T-cell (primary cell): Measurements from ENCODE around the gene JAZF1. TPM values are rescaled to one million over a fixed set of nuclear protein-coding genes. Genes with fewer than 3 reads are reported as not detected.

Source experiments
- ATAC-seq, 4 experiments: fragments of 200-7000 bp in 3 of 4; fragments of 150-1000 bp in 1 of 4; cut with Tn5 transposase; replicated peaks in 1 of 4; 1 replicate in 3 of 4; 2 replicates in 1 of 4; pipeline ENCODE4 v1.10.0; 2021; ENCODE audit warnings: moderate library complexity in 3 of 4, mild to moderate bottlenecking in 2 of 4, moderate number of reproducible peaks in 1 of 4
- CTCF ChIA-PET, 2 donors: fragments of 300-600 bp; sonication (Branson Sonifier 250); formaldehyde crosslinking; loops; one replicate each; lab custom pipeline; 2022; ENCODE audit warnings: antibody characterized with exemption in 2 of 2; lab: Charles Lee
- POLR2A ChIA-PET, 2 donors: fragments of 300-600 bp; sonication (Branson Sonifier 250); formaldehyde crosslinking; loops; one replicate each; lab custom pipeline; 2022; ENCODE audit warnings: antibody characterized with exemption in 2 of 2; lab: Charles Lee
- DNase-seq, 35 experiments: peaks; one replicate each; pipeline versions ENCODE4 v3.0.0 to v3.0.0-alpha.2; 2013 to 2023
- H3K27ac ChIP-seq: one replicate; pipeline ENCODE4 v1.5.1; 2013; ENCODE audit warnings: low read length
- H3K27me3 ChIP-seq, 2 experiments: replicated peaks in 1 of 2; 1 replicate in 1 of 2; 2 replicates in 1 of 2; pipeline versions ENCODE4 v1.6.1 to v1.7.0; 2013; ENCODE audit warnings: low read length in 1 of 2, mixed read lengths in 1 of 2; ENCODE audit not compliant: control insufficient read depth in 2 of 2, insufficient read depth in 2 of 2; ENCODE audit errors: extremely low read depth in 1 of 2
- H3K36me3 ChIP-seq, 2 donors: 1 replicate in 1 of 2; 2 replicates in 1 of 2; pipeline versions ENCODE4 v1.6.1 to v1.7.0; 2013; ENCODE audit warnings: low read length in 1 of 2; ENCODE audit not compliant: control insufficient read depth in 2 of 2, insufficient read depth in 1 of 2; ENCODE audit errors: extremely low read depth in 1 of 2
- H3K4me1 ChIP-seq, 2 experiments: 1 replicate in 1 of 2; 2 replicates in 1 of 2; pipeline versions ENCODE4 v1.6.1 to v1.7.0; 2013; ENCODE audit warnings: low read length in 2 of 2, mixed read lengths in 1 of 2; ENCODE audit not compliant: insufficient read depth in 2 of 2, control insufficient read depth in 1 of 2; ENCODE audit errors: extremely low read depth in 1 of 2
- H3K4me3 ChIP-seq, 2 donors: 1 replicate in 1 of 2; 2 replicates in 1 of 2; pipeline versions ENCODE4 v1.5.1 to v1.7.0; 2013; ENCODE audit warnings: mild to moderate bottlenecking in 2 of 2, low read length in 1 of 2, moderate library complexity in 1 of 2; ENCODE audit not compliant: control insufficient read depth in 1 of 2; ENCODE audit errors: extremely low read depth in 1 of 2
- H3K9me3 ChIP-seq: 2 replicates; pipeline ENCODE4 v1.7.0; 2013
- H3K27ac Mint-ChIP-seq, 2 donors: one replicate each; pipeline ENCODE4 v1.8.0; 2020 to 2021; ENCODE audit warnings: mild to moderate bottlenecking in 2 of 2, mixed read lengths in 2 of 2
- H3K27me3 Mint-ChIP-seq, 2 donors: one replicate each; pipeline ENCODE4 v1.8.0; 2021 to 2022; ENCODE audit warnings: mixed read lengths in 2 of 2
- H3K36me3 Mint-ChIP-seq: one replicate; pipeline ENCODE4 v1.8.0; 2021; ENCODE audit warnings: mixed read lengths
- H3K4me1 Mint-ChIP-seq, 3 donors: one replicate each; pipeline ENCODE4 v1.8.0; 2020 to 2022; ENCODE audit warnings: mixed read lengths in 3 of 3, mild to moderate bottlenecking in 1 of 3
- H3K4me3 Mint-ChIP-seq, 3 donors: one replicate each; pipeline ENCODE4 v1.8.0; 2020 to 2022; ENCODE audit warnings: mild to moderate bottlenecking in 3 of 3, mixed read lengths in 3 of 3, moderate library complexity in 3 of 3
- H3K9me3 Mint-ChIP-seq, 3 donors: one replicate each; pipeline ENCODE4 v1.8.0; 2020 to 2022; ENCODE audit warnings: mixed read lengths in 3 of 3
- WGBS: methylation state at CpG from one replicate; pipeline ENCODE4 v1.1.5; 2013; ENCODE audit warnings: missing lambda C conversion rate; ENCODE audit not compliant: insufficient coverage; 5-methylcytosine and 5-hydroxymethylcytosine counted together
- total RNA-seq, 35 experiments: library from RNA in 6 of 35; stranded (reverse) in 6 of 35; fragments of 120-200 nt in 1 of 35; gene quantifications; one replicate each; pipeline versions ENCODE4 v1.2.1 to v1.2.4 and lab custom pipeline; 2013 to 2026

JAZF1 gene
- total RNA-seq, 5 donors from 2014 or later (not counting 1 experiment from before 2014, with no cell fraction given) = 9.6 to 22.1 (median 15.9) TPM

GRCh38 chr7:28055161-28055544 is 125.4 kb downstream of the JAZF1 start:
- Mint-ChIP-seq H3K9me3 (no peaks in the 10 kb centered on the region), H3K4me3 (no peak overlapping the region), H3K27ac (no peak overlapping the region), H3K4me1 (peaks cover 14 to 25% (median 19%) of the 10 kb centered on the region in 3 donors), H3K36me3 (peaks cover 9% of the 10 kb centered on the region), H3K27me3 (no peaks in the 10 kb centered on the region)
- H3K4me3 ChIP-seq = no peak overlapping the region
- ChIA-PET POLR2A (interaction anchor here (0.5 to 0.6 kb wide), 2 partner anchors 878 to 1198 kb away, joined by 4 read pairs; no protein-coding TSS in a partner anchor), CTCF (no interaction called here)
- H3K27me3 ChIP-seq = no peaks in the 10 kb centered on the region
- WGBS = 90% methylated on average over 1 of the region's 3 CpGs
- peaks cover 0 to 3% of the 10 kb centered on the region in 2 experiments for H3K4me1 ChIP-seq
- no peak overlapping the region for H3K27ac ChIP-seq
- no peak for ATAC-seq
- H3K36me3 ChIP-seq = no peaks in the 10 kb centered on the region
- no peak for DNase-seq
- H3K9me3 ChIP-seq = no peaks in the 10 kb centered on the region

GRCh38 chr7:28054531-28055160 is 125.9 kb downstream of the JAZF1 start:
- no peaks in the 10 kb centered on the region for H3K27me3 Mint-ChIP-seq

GRCh38 chr7:28052933-28053332 is 127.7 kb downstream of the JAZF1 start:
- peaks cover 0 to 3% of the 10 kb centered on the region in 2 experiments for H3K4me1 ChIP-seq
- ChIA-PET CTCF (no interaction called here), POLR2A (no interaction called here)
- peaks cover 14 to 25% (median 19%) of the 10 kb centered on the region in 3 donors for H3K4me1 Mint-ChIP-seq
- no peaks in the 10 kb centered on the region for H3K27me3 ChIP-seq
- ATAC-seq = no peak
- no peaks in the 10 kb centered on the region for H3K9me3 Mint-ChIP-seq
- no peaks in the 10 kb centered on the region for H3K27me3 Mint-ChIP-seq
- H3K36me3 Mint-ChIP-seq = peaks cover 13% of the 10 kb centered on the region
- no peak for DNase-seq
- H3K27ac Mint-ChIP-seq = no peak overlapping the region
- H3K9me3 ChIP-seq = no peaks in the 10 kb centered on the region
- H3K4me3 ChIP-seq = no peak overlapping the region
- H3K4me3 Mint-ChIP-seq = no peak overlapping the region
- WGBS = no CpG with 5 or more reads among the region's 3 CpGs
- no peak overlapping the region for H3K27ac ChIP-seq
- no peaks in the 10 kb centered on the region for H3K36me3 ChIP-seq

More at GRCh38 chr7:28054531-28055160, 125.9 kb downstream of the JAZF1 start:
- Histone ChIP-seq H3K4me1 (peaks cover 0 to 3% of the 10 kb centered on the region in 2 experiments), H3K27ac (no peak overlapping the region), H3K4me3 (no peak overlapping the region), H3K36me3 (no peaks in the 10 kb centered on the region), H3K27me3 (no peaks in the 10 kb centered on the region), H3K9me3 (no peaks in the 10 kb centered on the region)
- POLR2A ChIA-PET = no interaction called here
- DNase-seq = peak in 7 of 35 experiments; percentile 0 to 24 (median 6)
- 0% methylated on average over 1 of the region's 10 CpGs for WGBS
- peak overlapping the region in 1 of 3 donors; percentile 29 for H3K4me3 Mint-ChIP-seq
- CTCF ChIA-PET = no interaction called here
- H3K4me1 Mint-ChIP-seq = peaks cover 14 to 25% (median 19%) of the 10 kb centered on the region in 3 donors
- peak overlapping the region; percentile 56 to 75 for H3K27ac Mint-ChIP-seq
- ATAC-seq = peak; percentile 37 to 85 (median 61)
- H3K9me3 Mint-ChIP-seq = no peaks in the 10 kb centered on the region
- peaks cover 9% of the 10 kb centered on the region for H3K36me3 Mint-ChIP-seq

- Histone ChIP-seq H3K36me3 (no peaks in the 10 kb centered on the region), H3K9me3 (no peaks in the 10 kb centered on the region), H3K4me1 (no peaks in the 10 kb centered on the region), H3K4me3 (no peak overlapping the region), H3K27ac (no peak overlapping the region), H3K27me3 (no peaks in the 10 kb centered on the region)
- 100% methylated on average over 1 of the region's 2 CpGs for WGBS
- Mint-ChIP-seq H3K4me3 (no peak overlapping the region), H3K4me1 (peaks cover 0 to 3% (median 0%) of the 10 kb centered on the region in 3 donors), H3K27me3 (no peaks in the 10 kb centered on the region), H3K36me3 (peaks cover 12% of the 10 kb centered on the region), H3K27ac (no peak overlapping the region), H3K9me3 (no peaks in the 10 kb centered on the region)
- no peak for ATAC-seq
- ChIA-PET POLR2A (no interaction called here), CTCF (no interaction called here)
- DNase-seq = no peak
Observed at GRCh38 chr7:28048694-28049093, 131.9 kb downstream of the JAZF1 start.

GRCh38 chr7:28046035-28046434 is 134.6 kb downstream of the JAZF1 start:
- Histone ChIP-seq H3K36me3 (no peaks in the 10 kb centered on the region), H3K4me1 (no peaks in the 10 kb centered on the region), H3K27me3 (no peaks in the 10 kb centered on the region), H3K4me3 (no peak overlapping the region), H3K9me3 (no peaks in the 10 kb centered on the region), H3K27ac (no peak overlapping the region)
- DNase-seq (no peak), ATAC-seq (no peak)
- WGBS = 93% methylated on average over 2 of the region's 2 CpGs
- Mint-ChIP-seq H3K4me1 (no peaks in the 10 kb centered on the region), H3K4me3 (no peak overlapping the region), H3K27me3 (no peaks in the 10 kb centered on the region), H3K36me3 (peaks cover 18% of the 10 kb centered on the region), H3K27ac (no peak overlapping the region), H3K9me3 (no peaks in the 10 kb centered on the region)
- ChIA-PET POLR2A (no interaction called here), CTCF (no interaction called here)

- 92% methylated on average over 4 of the region's 4 CpGs for WGBS
- no peak overlapping the region for H3K27ac Mint-ChIP-seq
Observed at GRCh38 chr7:28045592-28045991, 135.0 kb downstream of the JAZF1 start.

More at GRCh38 chr7:28045592-28045991, 135.0 kb downstream of the JAZF1 start:
- Histone ChIP-seq H3K36me3 (no peaks in the 10 kb centered on the region), H3K27ac (no peak overlapping the region), H3K9me3 (no peaks in the 10 kb centered on the region), H3K27me3 (no peaks in the 10 kb centered on the region), H3K4me3 (no peak overlapping the region), H3K4me1 (no peaks in the 10 kb centered on the region)
- POLR2A ChIA-PET = no interaction called here
- DNase-seq (no peak), ATAC-seq (no peak)
- Mint-ChIP-seq H3K27me3 (no peaks in the 10 kb centered on the region), H3K9me3 (no peaks in the 10 kb centered on the region), H3K4me1 (no peaks in the 10 kb centered on the region), H3K4me3 (no peak overlapping the region), H3K36me3 (peaks cover 18% of the 10 kb centered on the region)
- CTCF ChIA-PET = no interaction called here
